BLaER1 (cell line): ENCODE data around the gene ADAP1.

ENCODE experiments used
- H3K27ac ChIP-seq: shearing (Covaris generic); formaldehyde crosslinking; 2 replicates; pipeline ENCODE4 v1.8.1; 2022
- H3K27me3 ChIP-seq: shearing (Covaris generic); formaldehyde crosslinking; 2 replicates; pipeline ENCODE4 v1.8.1; 2022
- H3K36me3 ChIP-seq: shearing (Covaris generic); formaldehyde crosslinking; 2 replicates; pipeline ENCODE4 v1.8.1; 2022
- H3K4me1 ChIP-seq: shearing (Covaris generic); formaldehyde crosslinking; 2 replicates; pipeline ENCODE4 v1.8.1; 2022
- H3K4me2 ChIP-seq: shearing (Covaris generic); formaldehyde crosslinking; 2 replicates; pipeline ENCODE4 v1.8.1; 2022
- H3K4me3 ChIP-seq: shearing (Covaris generic); formaldehyde crosslinking; 2 replicates; pipeline ENCODE4 v1.8.1; 2022
- H3K9ac ChIP-seq: shearing (Covaris generic); formaldehyde crosslinking; 2 replicates; pipeline ENCODE4 v1.8.1; 2022
- H3K9me3 ChIP-seq: shearing (Covaris generic); formaldehyde crosslinking; 2 replicates; pipeline ENCODE4 v1.8.1; 2022
- H4K20me1 ChIP-seq: shearing (Covaris generic); formaldehyde crosslinking; 2 replicates; pipeline ENCODE4 v1.8.1; 2022
- Cebpa-rat ChIP-seq: shearing (Covaris generic); IDR thresholded peaks from 2 replicates; pipeline ENCODE4 v1.8.1; 2022

The ADAP1 gene

DNA sequence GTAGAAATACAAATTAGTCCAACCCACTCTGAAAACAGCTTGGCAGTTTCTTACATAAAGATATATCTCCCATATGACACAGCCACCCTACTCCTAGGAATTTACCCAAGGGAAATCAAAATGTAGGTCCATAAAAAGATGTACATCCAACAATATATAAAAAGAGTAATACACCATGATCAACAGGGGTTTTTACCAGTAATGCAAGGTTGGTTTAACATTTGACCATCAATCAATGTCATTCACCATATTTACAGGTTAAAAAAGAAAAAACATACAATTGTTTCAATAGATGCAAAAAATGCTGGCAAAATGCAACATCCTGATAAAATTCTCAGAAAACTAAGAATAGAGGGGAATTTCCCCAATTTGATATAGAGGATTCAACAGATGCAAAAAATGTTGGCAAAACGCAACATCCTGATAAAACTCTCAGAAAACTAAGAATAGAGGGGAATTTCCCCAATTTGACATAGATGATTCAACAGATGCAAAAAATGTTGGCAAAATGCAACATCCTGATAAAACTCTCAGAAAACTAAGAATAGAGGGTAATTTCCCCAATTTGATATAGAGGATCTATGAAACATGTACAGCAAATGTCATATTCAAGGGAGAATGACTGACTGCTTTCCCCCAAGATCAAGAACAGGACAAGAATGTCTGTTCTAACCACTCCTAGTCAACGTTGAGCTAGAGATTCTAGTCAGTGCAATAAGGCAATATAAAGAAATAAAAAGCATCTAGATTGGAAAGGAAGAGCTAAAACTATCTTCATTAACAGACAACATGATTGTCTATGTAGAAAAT, 13.7 kb downstream of the ADAP1 start:
- TF ChIP-seq Cebpa-rat = no peak
- H3K9me3 ChIP-seq = peaks cover 13% of the 10 kb centered on the region; the same call in 1 of the 2 replicates
- peaks cover 66% of the 10 kb centered on the region for H4K20me1 ChIP-seq
- H3K36me3 ChIP-seq = peaks cover 30% of the 10 kb centered on the region; the same call in 1 of the 2 replicates
- H3K27ac ChIP-seq = no peak overlapping the region
- peaks cover 31% of the 10 kb centered on the region for H3K4me1 ChIP-seq
- H3K4me3 ChIP-seq = no peak overlapping the region
- no peak overlapping the region for H3K9ac ChIP-seq
- peaks cover 9% of the 10 kb centered on the region; the same call in 1 of the 2 replicates for H3K27me3 ChIP-seq
- peak overlapping the region; percentile 28; the same call in 1 of the 2 replicates for H3K4me2 ChIP-seq

DNA sequence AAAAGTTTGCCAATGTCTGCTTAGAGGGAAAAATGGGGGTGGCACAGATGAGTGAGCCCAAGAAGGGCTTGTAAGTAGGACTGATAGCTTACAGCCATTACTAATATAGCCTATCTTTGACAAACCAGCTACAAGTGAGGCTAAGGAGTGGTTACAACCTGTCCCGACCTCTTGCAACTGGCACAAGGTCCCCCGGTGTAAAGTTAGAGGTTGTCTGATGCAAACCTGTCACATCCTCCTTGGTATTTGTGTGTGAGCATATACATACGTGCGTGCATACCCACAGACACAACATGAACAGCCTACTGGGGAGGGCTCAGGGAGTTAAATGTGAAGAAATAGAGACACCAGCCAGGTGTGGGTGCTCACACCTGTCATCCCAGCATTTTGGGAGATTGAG, 14.6 kb downstream of the ADAP1 start:
- Histone ChIP-seq H3K27ac (no peak overlapping the region), H3K4me2 (no peak overlapping the region), H3K4me3 (no peak overlapping the region), H4K20me1 (peaks cover 66% of the 10 kb centered on the region), H3K4me1 (peaks cover 41% of the 10 kb centered on the region), H3K9ac (no peak overlapping the region), H3K36me3 (peaks cover 27% of the 10 kb centered on the region; the same call in 1 of the 2 replicates), H3K27me3 (peaks cover 9% of the 10 kb centered on the region; the same call in 1 of the 2 replicates), H3K9me3 (peaks cover 13% of the 10 kb centered on the region; the same call in 1 of the 2 replicates)
- no peak for TF ChIP-seq Cebpa-rat

DNA sequence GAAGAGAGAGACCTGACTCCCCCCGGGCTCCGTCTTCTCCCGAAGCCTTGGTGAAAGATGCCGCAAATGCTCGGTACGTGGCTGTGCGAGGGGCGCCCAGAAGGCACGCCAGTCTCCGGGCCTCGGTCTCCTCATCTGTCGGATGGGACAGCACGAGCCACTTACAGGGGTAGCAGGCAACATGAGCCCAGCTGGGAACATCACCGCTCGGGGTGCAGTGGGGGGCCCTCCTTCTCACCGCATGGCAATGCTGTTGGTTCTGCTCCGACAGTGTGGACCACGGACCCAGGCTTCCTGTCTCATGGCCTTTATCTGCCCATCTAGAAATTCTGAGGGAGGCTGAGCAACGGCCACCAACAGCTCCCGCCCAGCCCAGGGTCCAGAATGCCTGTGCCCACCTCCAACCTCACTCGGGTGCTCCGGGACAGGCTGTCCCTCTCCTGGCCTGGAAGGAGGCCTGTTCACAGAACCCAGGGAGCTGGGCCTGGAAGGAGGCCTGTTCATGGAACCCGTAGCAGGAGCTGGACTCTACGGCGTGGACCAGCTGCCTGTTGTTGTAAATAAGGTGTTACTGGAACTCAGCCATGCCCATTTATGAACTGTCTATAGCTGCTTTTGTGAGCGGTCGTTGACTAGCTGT, 15.8 kb downstream of the ADAP1 start:
- Histone ChIP-seq H3K4me1 (peaks cover 47% of the 10 kb centered on the region), H3K4me2 (no peak overlapping the region), H3K4me3 (no peak overlapping the region), H3K27me3 (peaks cover 6% of the 10 kb centered on the region; the same call in 1 of the 2 replicates), H3K27ac (no peak overlapping the region), H3K36me3 (peaks cover 31% of the 10 kb centered on the region; the same call in 1 of the 2 replicates), H3K9me3 (peaks cover 13% of the 10 kb centered on the region; the same call in 1 of the 2 replicates), H4K20me1 (peaks cover 58% of the 10 kb centered on the region), H3K9ac (no peak overlapping the region)
- no peak for TF ChIP-seq Cebpa-rat

DNA sequence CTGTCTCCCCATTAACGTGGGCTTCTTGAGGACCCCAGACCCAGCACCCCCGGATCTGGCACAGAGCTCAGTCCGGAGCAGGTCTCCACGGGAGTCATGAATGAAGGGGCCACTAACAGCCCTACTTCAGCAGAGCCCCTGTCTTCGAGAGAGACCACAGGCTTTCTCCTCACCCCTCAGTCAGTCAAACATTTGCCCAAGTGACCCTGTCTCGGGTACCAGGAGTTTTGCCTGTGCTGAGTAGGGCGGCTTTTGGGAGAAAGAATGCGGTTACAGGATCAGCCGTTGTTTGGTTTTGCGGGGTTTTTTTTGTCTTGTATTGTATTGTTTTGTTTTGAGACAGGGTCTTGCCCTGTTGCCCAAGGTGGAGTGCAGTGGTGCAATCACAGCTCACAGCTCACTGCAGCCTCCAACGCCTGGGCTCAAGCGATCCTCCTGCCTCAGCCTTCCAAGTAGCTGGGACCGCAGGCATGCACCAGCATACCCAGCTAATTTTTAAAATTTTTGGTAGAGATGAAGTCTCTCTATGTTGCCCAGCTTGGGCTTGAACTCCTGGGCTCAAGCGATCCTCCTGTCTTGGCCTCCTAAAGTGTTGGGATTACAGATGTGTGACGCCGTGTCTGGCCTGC, 16.5 kb downstream of the ADAP1 start:
- TF ChIP-seq Cebpa-rat = no peak
- Histone ChIP-seq H3K9me3 (peaks cover 13% of the 10 kb centered on the region; the same call in 1 of the 2 replicates), H3K9ac (no peak overlapping the region), H4K20me1 (peaks cover 58% of the 10 kb centered on the region), H3K4me2 (no peak overlapping the region), H3K27ac (no peak overlapping the region), H3K27me3 (peaks cover 5% of the 10 kb centered on the region; the same call in 1 of the 2 replicates), H3K4me1 (peaks cover 49% of the 10 kb centered on the region), H3K36me3 (peaks cover 31% of the 10 kb centered on the region; the same call in 1 of the 2 replicates), H3K4me3 (no peak overlapping the region)

DNA sequence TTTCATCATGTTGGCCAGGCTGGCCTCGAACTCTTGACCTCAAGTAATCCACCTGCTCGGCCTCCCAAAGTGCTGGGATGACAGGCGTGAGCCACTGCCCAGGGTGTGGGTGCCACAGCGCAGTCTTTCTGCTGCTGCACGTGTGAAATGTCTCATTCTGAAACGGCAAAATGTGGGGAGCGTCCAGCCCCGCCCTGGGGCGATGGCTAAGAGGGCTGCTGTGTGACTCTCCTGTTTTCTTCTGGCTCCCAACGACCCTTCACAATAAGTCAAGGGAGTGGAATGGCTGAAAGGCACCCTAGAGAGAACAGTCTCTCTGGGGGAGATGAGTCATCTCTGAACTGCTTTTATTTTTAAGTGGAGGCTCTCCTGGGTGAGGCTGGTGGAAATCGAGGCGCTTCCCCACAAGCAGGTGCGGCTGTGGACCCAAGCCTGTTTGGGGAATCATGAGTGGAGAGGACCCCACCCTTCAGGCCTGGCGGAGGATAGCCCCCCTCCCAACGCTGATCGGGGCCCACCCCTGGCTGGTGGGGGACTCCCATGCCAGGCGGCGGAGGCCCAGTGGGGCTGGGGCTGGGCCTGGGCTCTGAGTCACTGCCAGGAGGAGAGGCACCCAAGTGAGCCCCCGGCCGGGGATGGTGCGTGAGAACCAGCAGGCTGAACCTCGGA, 18.0 kb downstream of the ADAP1 start:
- H3K4me2 ChIP-seq = peak overlapping the region; percentile 77

DNA sequence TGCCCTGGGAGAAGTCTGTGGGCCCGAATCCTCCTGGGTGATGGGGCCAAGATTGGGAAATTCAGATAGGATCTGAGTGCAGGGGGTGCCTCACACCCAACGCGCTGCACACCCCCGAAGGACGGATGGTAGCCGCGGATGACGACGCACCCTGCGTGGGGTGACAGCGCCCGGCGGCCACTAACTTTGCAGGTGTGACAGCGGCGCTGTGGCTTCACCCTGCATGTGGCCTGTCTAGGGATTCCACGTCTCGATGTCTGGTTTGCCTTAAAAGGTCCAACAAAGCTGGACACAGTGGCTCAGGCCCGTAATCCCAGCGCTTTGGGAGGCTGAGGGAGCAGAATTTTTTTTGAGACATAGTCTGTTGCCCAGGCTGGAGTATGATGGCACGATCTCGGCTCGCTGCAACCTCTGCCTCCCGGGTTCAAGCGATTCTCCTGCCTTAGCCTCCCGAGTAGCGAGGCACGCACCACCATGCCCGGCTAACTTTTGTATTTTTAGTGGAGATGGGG, 18.6 kb downstream of the ADAP1 start:
- peaks cover 13% of the 10 kb centered on the region; the same call in 1 of the 2 replicates for H3K9me3 ChIP-seq
- no peak overlapping the region for H3K9ac ChIP-seq
- no peak for TF ChIP-seq Cebpa-rat
- H3K4me3 ChIP-seq = no peak overlapping the region
- H3K36me3 ChIP-seq = peaks cover 38% of the 10 kb centered on the region; the same call in 1 of the 2 replicates
- peak overlapping the region; percentile 77 for H3K4me2 ChIP-seq
- peaks cover 66% of the 10 kb centered on the region for H3K4me1 ChIP-seq
- peak overlapping the region; percentile 50; the same call in 1 of the 2 replicates for H3K27ac ChIP-seq
- no peaks in the 10 kb centered on the region for H3K27me3 ChIP-seq
- H4K20me1 ChIP-seq = peaks cover 45% of the 10 kb centered on the region

More for the DNA sequence above, 18.0 kb downstream of the ADAP1 start:
- H3K9ac ChIP-seq = no peak overlapping the region
- H3K27ac ChIP-seq = peak overlapping the region; percentile 50
- H3K9me3 ChIP-seq = peaks cover 13% of the 10 kb centered on the region; the same call in 1 of the 2 replicates
- TF ChIP-seq Cebpa-rat = no peak
- H3K27me3 ChIP-seq = no peaks in the 10 kb centered on the region; the same call in 1 of the 2 replicates
- no peak overlapping the region for H3K4me3 ChIP-seq
- peaks cover 38% of the 10 kb centered on the region; the same call in 1 of the 2 replicates for H3K36me3 ChIP-seq
- peaks cover 63% of the 10 kb centered on the region for H3K4me1 ChIP-seq
- H4K20me1 ChIP-seq = peaks cover 51% of the 10 kb centered on the region

DNA sequence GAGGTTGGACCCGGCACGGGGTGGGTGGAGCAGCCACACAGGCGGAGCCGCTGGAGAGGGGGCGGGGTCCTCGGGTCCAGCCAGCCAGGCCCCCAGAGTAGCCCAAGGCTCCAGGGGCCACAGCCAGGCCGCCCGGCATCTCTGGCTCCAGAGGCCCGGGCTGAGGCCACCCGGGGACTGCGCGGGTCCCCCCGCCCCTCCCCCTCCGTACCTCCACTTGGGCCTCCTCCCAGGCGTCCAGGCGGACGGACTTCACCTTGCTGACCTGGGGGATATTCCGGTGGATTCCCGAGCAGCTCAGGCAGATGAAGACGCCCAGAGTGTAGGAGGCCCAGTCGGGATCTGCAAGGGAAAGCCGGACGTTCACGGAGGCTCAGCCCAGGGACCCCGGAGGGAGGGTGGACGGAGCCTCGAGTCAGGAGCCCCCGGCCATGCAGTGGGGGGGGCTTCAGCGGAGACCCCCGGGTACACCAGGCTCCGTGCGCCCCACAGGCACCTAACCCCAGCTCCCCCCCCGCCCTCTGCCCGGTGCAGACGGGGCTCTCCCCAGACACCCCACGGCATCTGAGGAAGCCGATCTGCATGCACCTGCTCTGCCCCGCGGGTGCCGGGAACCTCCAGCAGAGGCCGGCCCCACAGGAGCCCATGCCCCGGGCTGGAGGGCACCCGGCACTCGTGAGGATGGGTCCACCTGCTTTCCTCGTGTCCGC, 19.2 kb downstream of the ADAP1 start:
- Histone ChIP-seq H3K36me3 (peaks cover 36% of the 10 kb centered on the region; the same call in 1 of the 2 replicates), H3K4me3 (no peak overlapping the region), H3K9me3 (peaks cover 6% of the 10 kb centered on the region; the same call in 1 of the 2 replicates), H3K27me3 (no peaks in the 10 kb centered on the region), H3K4me2 (peak overlapping the region; percentile 77), H3K4me1 (peaks cover 65% of the 10 kb centered on the region), H4K20me1 (peaks cover 39% of the 10 kb centered on the region), H3K27ac (no peak overlapping the region), H3K9ac (no peak overlapping the region)
- TF ChIP-seq Cebpa-rat = no peak

DNA sequence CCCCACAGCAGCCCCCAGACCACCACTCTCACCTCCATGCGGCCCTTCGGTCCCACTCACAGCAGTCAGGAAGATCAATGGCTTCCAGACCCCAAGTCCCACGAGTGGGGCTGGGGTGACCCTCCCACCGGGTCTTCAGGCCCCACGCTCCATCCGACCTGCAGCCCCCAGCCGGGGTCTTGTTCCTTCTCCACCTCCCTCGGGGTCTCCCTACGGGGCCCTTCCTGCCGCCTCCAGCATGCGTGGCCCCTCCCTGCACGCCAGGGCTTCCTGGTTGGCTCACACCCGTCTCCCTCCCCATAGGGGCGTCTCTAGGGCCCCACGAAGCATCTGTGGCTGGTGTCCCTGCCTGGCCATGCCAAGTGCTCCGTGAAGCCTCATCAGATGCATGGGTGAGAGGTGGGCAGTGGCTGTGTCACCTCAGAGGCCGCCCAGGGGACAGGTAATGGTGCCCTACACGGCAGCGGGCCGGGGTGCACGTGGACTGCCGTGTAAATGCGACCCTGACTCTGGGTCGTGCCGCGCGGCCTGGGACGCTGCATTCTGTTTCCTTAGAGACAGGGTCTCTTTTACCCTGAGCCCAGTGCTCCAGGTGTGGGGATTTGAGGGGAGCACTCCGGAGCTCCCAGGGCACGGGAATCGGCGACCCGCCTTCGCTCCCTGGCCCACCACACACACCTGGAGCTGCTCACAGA, 19.9 kb downstream of the ADAP1 start:
- H3K9me3 ChIP-seq = no peaks in the 10 kb centered on the region
- peaks cover 34% of the 10 kb centered on the region for H4K20me1 ChIP-seq
- TF ChIP-seq Cebpa-rat = no peak
- H3K27ac ChIP-seq = 0 out of 2 replicates have a peak overlapping the region, but pooled peaks have one; percentile 38
- H3K4me1 ChIP-seq = peaks cover 72% of the 10 kb centered on the region
- H3K4me2 ChIP-seq = peak overlapping the region; percentile 77
- no peaks in the 10 kb centered on the region for H3K27me3 ChIP-seq
- peaks cover 29% of the 10 kb centered on the region; the same call in 1 of the 2 replicates for H3K36me3 ChIP-seq
- no peak overlapping the region for H3K9ac ChIP-seq
- H3K4me3 ChIP-seq = no peak overlapping the region
